ENCODE data around the gene PEX14.

PEX14 gene

GRCh38 chr1:10546896-10547295 is 72.1 kb downstream of the PEX14 start:
- no peak for DNase-seq (ENCODE audit: low read depth)

- DNase-seq (ENCODE audit: low read depth): no peak
These were observed 75.3 kb downstream of the PEX14 start for GRCh38 chr1:10549904-10550664.

GRCh38 chr1:10553118-10553517 is 78.4 kb downstream of the PEX14 start:
- no peak for DNase-seq (ENCODE audit: low read depth)

- no peak for DNase-seq (ENCODE audit: low read depth)
These were observed 81.1 kb downstream of the PEX14 start for GRCh38 chr1:10555635-10556429.

GRCh38 chr1:10556430-10557005 is 81.8 kb downstream of the PEX14 start:
- no peak for DNase-seq (ENCODE audit: low read depth)

GRCh38 chr1:10557714-10558113 is 83.0 kb downstream of the PEX14 start:
- no peak for DNase-seq (ENCODE audit: low read depth)

GRCh38 chr1:10559386-10559785 is 84.6 kb downstream of the PEX14 start:
- no peak for DNase-seq (ENCODE audit: low read depth)

- no peak for DNase-seq (ENCODE audit: low read depth)
These were observed 86.7 kb downstream of the PEX14 start for GRCh38 chr1:10561497-10561896.

- no peak for DNase-seq (ENCODE audit: low read depth)
These were observed 87.2 kb downstream of the PEX14 start for GRCh38 chr1:10561955-10562354.

- DNase-seq (ENCODE audit: low read depth): no peak
These were observed 89.3 kb downstream of the PEX14 start for GRCh38 chr1:10564063-10564462.

GRCh38 chr1:10569531-10569930 is 94.8 kb downstream of the PEX14 start:
- DNase-seq (ENCODE audit: low read depth): no peak

GRCh38 chr1:10575616-10576015 is 100.9 kb downstream of the PEX14 start:
- DNase-seq (ENCODE audit: low read depth): no peak

- DNase-seq (ENCODE audit: low read depth): no peak
These were observed 103.3 kb downstream of the PEX14 start for GRCh38 chr1:10578070-10578469.

- no peak for DNase-seq (ENCODE audit: low read depth)
These were observed 108.9 kb downstream of the PEX14 start for GRCh38 chr1:10583641-10584040.

- no peak for DNase-seq (ENCODE audit: low read depth)
These were observed 110.5 kb downstream of the PEX14 start for GRCh38 chr1:10585242-10585641.

GRCh38 chr1:10586125-10586524 is 111.4 kb downstream of the PEX14 start:
- no peak for DNase-seq (ENCODE audit: low read depth)

- no peak for DNase-seq (ENCODE audit: low read depth)
These were observed 113.9 kb downstream of the PEX14 start for GRCh38 chr1:10588640-10589039.

- no peak for DNase-seq (ENCODE audit: low read depth)
These were observed 114.3 kb downstream of the PEX14 start for GRCh38 chr1:10589074-10589473.

GRCh38 chr1:10591010-10591409 is 116.3 kb downstream of the PEX14 start:
- DNase-seq (ENCODE audit: low read depth): no peak

GRCh38 chr1:10592373-10592772 is 117.6 kb downstream of the PEX14 start:
- no peak for DNase-seq (ENCODE audit: low read depth)

GRCh38 chr1:10593750-10594149 is 119.0 kb downstream of the PEX14 start:
- DNase-seq (ENCODE audit: low read depth): no peak

- DNase-seq (ENCODE audit: low read depth): no peak
These were observed 120.0 kb downstream of the PEX14 start for GRCh38 chr1:10594595-10595223.

GRCh38 chr1:10596780-10597179 is 122.0 kb downstream of the PEX14 start:
- DNase-seq (ENCODE audit: low read depth): no peak
